Upper lobe of right lung (tissue), 1 donor: ENCODE data around the gene PRB2. TPM values are rescaled to one million over a fixed set of nuclear protein-coding genes. Genes with fewer than 3 reads are reported as not detected.

Experiments
- ATAC-seq: fragments of 200-7000 bp; cut with Tn5 transposase; one replicate; pipeline ENCODE4 v1.9.1; 2020; ENCODE audit warnings: mild to moderate bottlenecking, moderate library complexity
- DNase-seq: peaks from one replicate; pipeline ENCODE4 v3.0.0-alpha.2; 2020
- H3K27ac ChIP-seq: fragments of 200-600 bp; one replicate; pipeline ENCODE4 v1.8.0; 2022
- H3K27me3 ChIP-seq: fragments of 200-600 bp; one replicate; pipeline ENCODE4 v1.8.0; 2022; ENCODE audit warnings: mild to moderate bottlenecking
- H3K36me3 ChIP-seq: fragments of 200-600 bp; one replicate; pipeline ENCODE4 v1.8.0; 2022
- H3K4me1 ChIP-seq: fragments of 200-600 bp; one replicate; pipeline ENCODE4 v1.8.0; 2022
- H3K4me3 ChIP-seq: fragments of 200-600 bp; one replicate; pipeline ENCODE4 v1.8.0; 2022; ENCODE audit warnings: mild to moderate bottlenecking
- H3K9me3 ChIP-seq: fragments of 200-600 bp; one replicate; pipeline ENCODE4 v1.8.0; 2022
- intact Hi-C: fragments of 100-400 bp; cut with DNase I; formaldehyde crosslinking; loops from one replicate; pipeline ENCODE4 v1.11.0; 2022
- total RNA-seq: library from RNA; stranded (reverse); fragmentation: NEBNext Ultra II Directional; extraction: Animal tissue kit (Norgen Biotek cat#: 25700); gene quantifications from one replicate; pipeline ENCODE4 v1.2.1, GENCODE V29; 2021
- TF ChIP-seq, protein P1 (sequence below): fragments of 200-600 bp; IDR thresholded peaks from one replicate; pipeline ENCODE4 v1.8.0; 2022; ENCODE audit warnings: antibody characterized with exemption
- donor health status: DM: no; HTN: yes; CAD: no; lungs with severe emphysema.

The PRB2 gene
- total RNA-seq, 1 donor from 2014 or later, result not detected

DNA sequence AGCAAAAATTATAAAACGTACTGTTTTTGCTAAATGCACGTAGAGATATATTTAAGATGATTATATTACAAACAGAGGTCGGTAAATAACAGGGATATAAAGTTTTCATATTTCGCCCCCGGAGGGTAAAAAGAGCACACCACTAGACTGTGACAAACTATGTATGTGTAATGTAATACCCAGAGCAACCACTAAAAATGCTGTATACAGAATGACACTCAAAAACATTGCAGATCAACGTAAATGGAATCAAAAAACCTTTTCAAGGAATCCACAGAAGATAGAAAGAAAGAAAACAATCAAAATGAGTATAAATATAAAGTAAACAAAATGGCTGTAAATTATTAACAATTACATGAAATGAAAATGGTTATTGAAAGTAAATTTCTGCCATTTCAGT, 47.6 kb downstream of the PRB2 start:
- ATAC-seq (no peak), DNase-seq (no peak)
- intact Hi-C loops, result no loop called here
- Histone ChIP-seq H3K4me3 (no peak overlapping the region), H3K4me1 (no peaks in the 10 kb centered on the region), H3K27ac (no peak overlapping the region), H3K27me3 (no peaks in the 10 kb centered on the region), H3K36me3 (no peaks in the 10 kb centered on the region), H3K9me3 (no peaks in the 10 kb centered on the region)
- TF ChIP-seq, protein P1, sequence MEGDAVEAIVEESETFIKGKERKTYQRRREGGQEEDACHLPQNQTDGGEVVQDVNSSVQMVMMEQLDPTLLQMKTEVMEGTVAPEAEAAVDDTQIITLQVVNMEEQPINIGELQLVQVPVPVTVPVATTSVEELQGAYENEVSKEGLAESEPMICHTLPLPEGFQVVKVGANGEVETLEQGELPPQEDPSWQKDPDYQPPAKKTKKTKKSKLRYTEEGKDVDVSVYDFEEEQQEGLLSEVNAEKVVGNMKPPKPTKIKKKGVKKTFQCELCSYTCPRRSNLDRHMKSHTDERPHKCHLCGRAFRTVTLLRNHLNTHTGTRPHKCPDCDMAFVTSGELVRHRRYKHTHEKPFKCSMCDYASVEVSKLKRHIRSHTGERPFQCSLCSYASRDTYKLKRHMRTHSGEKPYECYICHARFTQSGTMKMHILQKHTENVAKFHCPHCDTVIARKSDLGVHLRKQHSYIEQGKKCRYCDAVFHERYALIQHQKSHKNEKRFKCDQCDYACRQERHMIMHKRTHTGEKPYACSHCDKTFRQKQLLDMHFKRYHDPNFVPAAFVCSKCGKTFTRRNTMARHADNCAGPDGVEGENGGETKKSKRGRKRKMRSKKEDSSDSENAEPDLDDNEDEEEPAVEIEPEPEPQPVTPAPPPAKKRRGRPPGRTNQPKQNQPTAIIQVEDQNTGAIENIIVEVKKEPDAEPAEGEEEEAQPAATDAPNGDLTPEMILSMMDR, result no peak

DNA sequence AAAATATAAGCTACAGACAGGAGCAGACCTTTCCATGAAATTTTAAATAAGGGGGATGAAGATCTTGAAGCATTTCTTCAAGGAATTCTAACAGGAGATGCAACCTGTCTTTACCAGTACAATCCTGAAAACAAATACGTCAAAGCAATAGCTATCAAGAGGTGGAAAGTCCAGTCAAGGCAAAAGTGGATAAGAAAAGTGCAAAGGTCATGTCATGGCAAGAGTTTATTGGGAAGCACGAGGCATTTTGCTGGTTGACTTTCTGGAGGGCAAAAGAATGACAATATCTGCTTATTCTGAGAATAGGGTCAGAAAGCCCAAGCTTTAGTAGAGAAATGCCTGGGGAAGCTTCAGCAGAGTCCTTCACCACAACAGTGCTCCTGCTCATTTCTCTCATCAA, 50.9 kb downstream of the PRB2 start:
- no peaks in the 10 kb centered on the region for H3K9me3 ChIP-seq

More for the DNA sequence above, 50.9 kb downstream of the PRB2 start:
- ATAC-seq (no peak), DNase-seq (no peak)
- Histone ChIP-seq H3K4me1 (no peaks in the 10 kb centered on the region), H3K36me3 (no peaks in the 10 kb centered on the region), H3K4me3 (no peak overlapping the region), H3K27ac (no peak overlapping the region), H3K27me3 (no peaks in the 10 kb centered on the region)
- intact Hi-C loops, result no loop called here
- TF ChIP-seq, protein P1, result no peak

Other genes with a start within 250 kb of the PRB2 start
- gene SMIM10L1, start 224.4 kb downstream of the PRB2 start, total RNA-seq, result 8.6 TPM
- not detected for gene TAS2R42, start 208.6 kb downstream of the PRB2 start, total RNA-seq
- gene PRB3, start 125.9 kb downstream of the PRB2 start, total RNA-seq, result not detected
- gene PRB4, start 85.1 kb downstream of the PRB2 start, total RNA-seq, result not detected